Mucosa of rectum (tissue), 2 donors: ENCODE measurements around the gene RIOK1.
"Not testable (repeated sequence)": the region's sequence is repeated elsewhere in the genome, so short reads cannot be mapped to it uniquely, and the experiment has no call there.

Experiments
- H3K27ac ChIP-seq, 2 donors: one replicate each; pipeline ENCODE4 v1.7.0; 2013; ENCODE audit warnings: inconsistent platforms in 2 of 2, low read depth in 2 of 2, low read length in 2 of 2
- H3K27me3 ChIP-seq, 2 donors: one replicate each; pipeline ENCODE4 v1.7.0; 2013; ENCODE audit warnings: low read length in 2 of 2; ENCODE audit not compliant: control insufficient read depth in 2 of 2, insufficient read depth in 2 of 2
- H3K36me3 ChIP-seq, 2 donors: one replicate each; pipeline ENCODE4 v1.7.0; 2013; ENCODE audit warnings: low read length in 2 of 2; ENCODE audit not compliant: control insufficient read depth in 2 of 2, insufficient read depth in 2 of 2
- H3K4me1 ChIP-seq, 2 donors: one replicate each; pipeline ENCODE4 v1.7.0; 2013; ENCODE audit warnings: low read length in 2 of 2, mild to moderate bottlenecking in 1 of 2; ENCODE audit not compliant: control insufficient read depth in 2 of 2, insufficient read depth in 2 of 2
- H3K4me3 ChIP-seq, 2 donors: one replicate each; pipeline ENCODE4 v1.7.0; 2013; ENCODE audit warnings: low read length in 2 of 2
- H3K9ac ChIP-seq, 2 donors: one replicate each; pipeline ENCODE4 v1.7.0; 2013; ENCODE audit warnings: low read length in 2 of 2, low read depth in 1 of 2, mild to moderate bottlenecking in 1 of 2
- H3K9me3 ChIP-seq, 2 donors: one replicate each; pipeline ENCODE4 v1.7.0; 2013; ENCODE audit warnings: low read length in 2 of 2; ENCODE audit not compliant: control insufficient read depth in 2 of 2
- donor health status: healthy.
- donor health status: Normal muscosa, but diverticular disease.

RIOK1 gene

DNA sequence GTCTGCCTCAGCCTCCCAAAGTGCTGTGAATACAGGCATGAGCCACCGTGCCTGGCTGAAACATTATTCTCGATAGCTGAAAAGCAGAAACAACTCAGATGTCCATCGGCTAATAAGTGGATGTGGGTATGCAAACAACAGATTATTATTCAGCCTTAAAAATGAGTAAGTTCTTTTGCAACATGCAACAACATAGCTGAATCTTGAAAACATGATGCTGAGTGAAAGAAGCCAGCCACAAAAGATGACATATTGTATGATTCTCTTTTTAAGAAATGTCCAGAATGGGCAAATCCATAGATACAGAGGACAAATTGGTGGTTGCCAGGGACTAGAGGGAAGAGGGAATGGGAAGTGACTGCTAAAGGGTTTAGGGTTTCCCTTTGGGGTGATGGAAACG lies 61.7 kb downstream of the RIOK1 start:
- Histone ChIP-seq H3K36me3 (no peaks in the 10 kb centered on the region), H3K9ac (no peak overlapping the region), H3K4me1 (no peaks in the 10 kb centered on the region), H3K4me3 (no peak overlapping the region), H3K27ac (no peak overlapping the region), H3K27me3 (no peaks in the 10 kb centered on the region), H3K9me3 (no peaks in the 10 kb centered on the region)

DNA sequence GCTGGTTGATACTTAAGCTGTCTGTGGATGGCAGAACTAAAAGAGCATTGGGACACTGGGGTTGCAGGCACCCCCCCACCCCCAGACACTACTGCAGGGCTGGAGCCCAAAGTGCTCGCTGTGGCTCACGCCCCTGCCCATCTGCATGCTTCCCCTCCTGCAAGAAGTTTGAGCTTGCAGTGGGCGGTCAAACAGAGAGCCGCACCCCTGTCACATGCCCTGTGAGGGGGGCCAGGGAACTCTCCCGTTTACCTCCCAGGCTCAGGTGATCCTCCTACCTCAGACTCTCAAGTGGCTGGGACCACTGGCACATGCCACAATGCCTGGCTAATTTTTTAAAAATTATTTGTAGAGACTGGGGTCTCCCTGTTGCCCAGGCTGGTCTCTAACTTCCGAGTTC lies 63.3 kb downstream of the RIOK1 start:
- H3K27ac ChIP-seq = no peak overlapping the region
- no peak overlapping the region for H3K4me3 ChIP-seq
- no peak overlapping the region for H3K9ac ChIP-seq
- no peaks in the 10 kb centered on the region for H3K36me3 ChIP-seq
- no peaks in the 10 kb centered on the region for H3K4me1 ChIP-seq
- no peaks in the 10 kb centered on the region for H3K27me3 ChIP-seq
- no peaks in the 10 kb centered on the region for H3K9me3 ChIP-seq

DNA sequence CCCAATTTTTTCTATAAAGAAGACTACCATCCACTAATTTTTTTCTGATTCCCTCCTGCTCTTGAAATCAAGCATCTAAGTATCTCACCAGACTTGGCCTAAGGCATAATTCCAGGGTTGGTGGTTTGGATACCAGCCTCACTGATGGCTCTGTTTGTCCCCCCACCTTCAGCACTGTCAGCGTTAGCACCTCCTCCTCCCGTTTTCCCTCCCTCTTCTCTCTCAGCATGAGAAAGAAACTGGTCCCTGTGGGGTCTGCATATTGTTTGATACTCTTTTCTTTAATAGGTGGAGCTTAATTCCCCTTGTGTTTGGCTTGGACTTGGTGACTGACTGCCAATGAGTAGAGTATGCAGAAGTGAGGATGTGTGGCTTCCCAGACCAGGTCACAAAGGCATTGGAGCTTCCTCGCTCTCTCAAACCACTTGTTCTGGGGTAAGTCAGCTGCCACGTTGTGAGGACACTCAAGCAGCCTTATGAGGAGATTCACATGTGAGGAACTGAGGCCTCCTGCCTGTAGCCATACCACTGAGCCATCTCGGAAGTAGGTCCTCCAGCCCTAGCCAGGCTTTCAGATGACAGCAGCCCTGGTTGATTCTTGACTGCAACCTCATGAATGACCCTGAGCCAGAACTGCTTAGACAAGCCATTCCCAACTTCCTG lies 65.2 kb downstream of the RIOK1 start:
- no peaks in the 10 kb centered on the region for H3K4me1 ChIP-seq
- H3K4me3 ChIP-seq = no peak overlapping the region
- H3K9ac ChIP-seq = no peak overlapping the region
- H3K27me3 ChIP-seq = no peaks in the 10 kb centered on the region
- no peaks in the 10 kb centered on the region for H3K9me3 ChIP-seq
- no peak overlapping the region for H3K27ac ChIP-seq
- no peaks in the 10 kb centered on the region for H3K36me3 ChIP-seq

DNA sequence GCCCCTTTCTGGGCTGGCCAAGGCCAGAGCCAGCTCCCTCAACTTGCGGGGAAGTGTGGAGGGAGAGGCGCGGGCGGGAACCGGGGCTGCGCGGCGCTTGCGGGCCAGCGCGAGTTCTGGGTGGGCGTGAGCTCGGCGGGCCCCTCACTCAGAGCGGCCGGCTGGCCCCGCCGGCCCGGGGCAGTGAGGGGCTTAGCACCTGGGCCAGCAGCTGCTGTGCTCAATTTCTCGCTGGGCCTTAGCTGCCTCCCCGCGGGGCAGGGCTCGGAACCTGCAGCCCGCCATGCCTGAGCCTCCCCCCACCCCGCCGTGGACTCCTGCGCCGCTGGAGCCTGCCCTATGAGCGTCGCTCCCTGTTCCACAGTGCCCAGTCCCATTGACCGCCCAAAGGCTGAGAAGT lies 66.7 kb downstream of the RIOK1 start:
- not testable (repeated sequence) for H3K27ac ChIP-seq, H3K27me3 ChIP-seq, H3K36me3 ChIP-seq, H3K4me1 ChIP-seq, H3K9me3 ChIP-seq, H3K4me3 ChIP-seq, H3K9ac ChIP-seq

DNA sequence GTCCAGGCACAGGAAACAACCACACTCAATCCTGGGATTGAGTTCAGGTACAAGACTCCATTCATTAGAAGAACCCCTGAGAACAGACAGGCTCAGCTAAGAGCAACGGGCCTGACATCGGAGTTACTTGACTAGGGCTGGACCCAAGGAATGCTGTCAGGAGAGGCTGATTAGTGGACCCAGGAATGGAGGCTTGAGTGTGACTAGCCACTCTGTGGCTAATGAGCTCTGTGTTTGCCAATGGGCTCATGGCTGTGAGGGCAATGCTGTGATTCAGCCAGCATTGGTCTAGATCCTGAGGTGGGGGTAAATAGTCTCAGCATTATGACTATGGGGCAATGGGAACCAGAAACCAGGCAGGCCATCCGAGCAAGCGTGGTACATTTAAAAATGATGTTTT lies 71.8 kb downstream of the RIOK1 start:
- Histone ChIP-seq H3K9me3 (no peaks in the 10 kb centered on the region), H3K4me1 (no peaks in the 10 kb centered on the region), H3K27me3 (no peaks in the 10 kb centered on the region), H3K9ac (no peak overlapping the region), H3K36me3 (no peaks in the 10 kb centered on the region), H3K27ac (no peak overlapping the region), H3K4me3 (no peak overlapping the region)

DNA sequence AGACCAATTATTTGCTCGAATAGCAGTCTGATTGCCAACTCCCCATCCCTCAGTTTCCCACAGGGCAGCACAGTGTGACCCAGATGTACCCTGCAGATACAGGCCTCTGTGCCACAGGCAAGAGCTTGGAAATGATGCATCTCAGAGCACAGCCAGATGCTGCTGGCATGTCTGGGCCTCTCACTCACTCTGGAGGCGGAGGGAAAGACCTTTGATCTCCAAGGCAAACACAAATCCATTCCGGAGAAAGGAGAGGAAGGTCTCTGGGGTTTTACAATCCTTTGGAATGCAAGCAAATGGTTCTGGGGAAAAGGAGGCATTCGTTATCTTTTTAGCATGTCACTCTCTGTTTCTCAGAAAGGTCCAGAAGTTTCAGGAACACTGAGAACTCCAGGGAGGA lies 74.2 kb downstream of the RIOK1 start:
- Histone ChIP-seq H3K4me1 (peaks cover 0 to 6% of the 10 kb centered on the region in 2 donors), H3K4me3 (no peak overlapping the region), H3K27me3 (no peaks in the 10 kb centered on the region), H3K36me3 (no peaks in the 10 kb centered on the region), H3K9ac (no peak overlapping the region), H3K27ac (no peak overlapping the region), H3K9me3 (no peaks in the 10 kb centered on the region)

DNA sequence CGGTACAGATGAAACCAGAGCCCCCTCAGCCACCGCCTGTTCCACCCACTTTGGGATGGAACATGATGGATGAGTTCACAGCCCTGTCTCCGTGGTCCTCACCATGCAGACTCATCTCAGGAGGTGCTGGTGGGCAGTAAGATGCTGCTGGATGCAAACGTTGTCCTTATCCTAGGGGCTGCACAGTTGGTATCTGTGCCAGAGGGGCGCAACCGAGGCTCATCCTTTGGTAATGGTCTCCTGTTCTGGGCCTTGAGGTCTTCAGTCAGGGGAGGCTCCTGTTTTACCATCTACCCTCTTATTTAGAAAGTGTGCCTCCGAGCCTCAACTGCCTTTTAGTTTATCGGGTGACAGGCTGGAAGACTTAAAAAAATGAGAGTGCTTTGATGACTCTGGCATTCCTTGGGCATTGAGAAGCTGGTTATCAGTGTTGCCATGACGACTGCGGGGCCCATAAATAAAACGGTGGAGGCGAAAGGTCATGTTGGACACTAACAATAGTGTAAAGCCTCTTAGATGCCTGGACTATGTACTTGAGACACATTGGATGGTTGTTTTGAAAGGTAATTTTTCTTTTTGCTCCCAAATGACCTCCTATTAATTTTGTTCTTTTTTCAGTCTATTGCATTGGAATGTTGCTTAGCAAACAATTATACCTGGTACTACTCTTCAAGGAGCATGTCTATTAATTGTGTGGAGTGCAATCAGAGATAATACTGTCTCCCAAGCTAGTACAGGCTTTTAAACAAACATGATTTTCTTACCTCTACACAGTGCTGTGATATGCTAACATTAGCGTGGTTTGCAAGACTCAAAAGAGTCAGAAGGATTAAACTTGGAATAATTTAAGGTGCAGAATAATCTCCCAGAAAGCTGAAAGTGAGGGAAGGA lies 77.6 kb downstream of the RIOK1 start:
- no peaks in the 10 kb centered on the region for H3K9me3 ChIP-seq
- H3K27ac ChIP-seq = no peak overlapping the region
- no peak overlapping the region for H3K9ac ChIP-seq
- no peak overlapping the region for H3K4me3 ChIP-seq
- no peaks in the 10 kb centered on the region for H3K36me3 ChIP-seq
- no peaks in the 10 kb centered on the region for H3K27me3 ChIP-seq
- H3K4me1 ChIP-seq = peaks cover 0 to 6% of the 10 kb centered on the region in 2 donors
